Peyer's patch (tissue), 4 donors: Measurements from ENCODE around the gene CIPC.

Experiments
- POLR2A ChIP-seq, 2 donors: fragments of 450-650 bp; IDR thresholded peaks; one replicate each; pipeline ENCODE4 v1.5.1; 2017; ENCODE audit warnings: antibody characterized with exemption in 2 of 2, mild to moderate bottlenecking in 2 of 2, moderate library complexity in 2 of 2
- TF ChIP-seq, protein P1 (sequence below), 6 experiments: fragments of 450-650 bp in 4 of 6; fragments of 200-600 bp in 2 of 6; sonication (generic) in 1 of 6; IDR thresholded peaks; one replicate each; pipeline ENCODE4 v1.5.1; 2017 to 2019; ENCODE audit warnings: antibody characterized with exemption in 6 of 6, mild to moderate bottlenecking in 3 of 6, moderate library complexity in 1 of 6

DNA sequence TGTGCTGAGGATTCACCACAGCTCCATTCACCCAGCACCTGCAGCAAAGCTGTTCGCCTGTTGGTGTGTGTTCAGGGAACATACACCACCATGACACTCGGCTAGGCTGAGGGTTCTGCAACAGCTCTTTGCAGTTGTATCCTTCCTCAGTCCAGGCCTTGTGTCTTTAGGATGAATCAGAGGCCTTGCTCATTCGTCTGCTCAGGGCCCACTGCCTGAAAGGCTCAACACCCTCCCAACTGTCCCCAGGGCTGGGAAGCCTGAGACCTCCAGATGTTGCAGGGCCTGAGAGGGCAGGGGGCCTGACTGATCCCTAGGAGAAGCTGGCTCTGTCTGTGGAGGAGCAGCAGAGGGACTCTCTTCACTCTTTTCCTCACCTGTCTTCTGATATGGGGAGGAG, 32.3 kb downstream of the CIPC start:
- TF ChIP-seq, protein P1, sequence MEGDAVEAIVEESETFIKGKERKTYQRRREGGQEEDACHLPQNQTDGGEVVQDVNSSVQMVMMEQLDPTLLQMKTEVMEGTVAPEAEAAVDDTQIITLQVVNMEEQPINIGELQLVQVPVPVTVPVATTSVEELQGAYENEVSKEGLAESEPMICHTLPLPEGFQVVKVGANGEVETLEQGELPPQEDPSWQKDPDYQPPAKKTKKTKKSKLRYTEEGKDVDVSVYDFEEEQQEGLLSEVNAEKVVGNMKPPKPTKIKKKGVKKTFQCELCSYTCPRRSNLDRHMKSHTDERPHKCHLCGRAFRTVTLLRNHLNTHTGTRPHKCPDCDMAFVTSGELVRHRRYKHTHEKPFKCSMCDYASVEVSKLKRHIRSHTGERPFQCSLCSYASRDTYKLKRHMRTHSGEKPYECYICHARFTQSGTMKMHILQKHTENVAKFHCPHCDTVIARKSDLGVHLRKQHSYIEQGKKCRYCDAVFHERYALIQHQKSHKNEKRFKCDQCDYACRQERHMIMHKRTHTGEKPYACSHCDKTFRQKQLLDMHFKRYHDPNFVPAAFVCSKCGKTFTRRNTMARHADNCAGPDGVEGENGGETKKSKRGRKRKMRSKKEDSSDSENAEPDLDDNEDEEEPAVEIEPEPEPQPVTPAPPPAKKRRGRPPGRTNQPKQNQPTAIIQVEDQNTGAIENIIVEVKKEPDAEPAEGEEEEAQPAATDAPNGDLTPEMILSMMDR (IDR thresholded peaks at IDR 0.05): no peak
- TF ChIP-seq POLR2A (IDR thresholded peaks at IDR 0.05): no peak
